Astrocyte of the spinal cord (primary cell): ENCODE results near the gene HMGN2.

Source experiments
- DNase-seq: peaks from one replicate; pipeline ENCODE4 v3.0.0; 2011; ENCODE audit warnings: low read depth, low spot score
- H3K4me3 ChIP-seq: 2 replicates; pipeline ENCODE4 v1.5.1; 2011; ENCODE audit warnings: low read depth, mild to moderate bottlenecking, low read length, moderate library complexity
- CTCF ChIP-seq: IDR thresholded peaks from 2 replicates; pipeline ENCODE4 v1.5.1; 2012; ENCODE audit warnings: low read depth, mild to moderate bottlenecking, low read length, inconsistent platforms
- in situ Hi-C: cut with HindIII; loops from 2 replicates; pipeline ENCODE4 v1.10.0; 2017; ENCODE audit warnings: low sequenced_read_pairs

Gene HMGN2

GRCh38 chr1:26440259-26440658 is 32.0 kb upstream of the HMGN2 start:
- TF ChIP-seq CTCF, result no peak
- no peak for DNase-seq
- in situ Hi-C loops, result no loop called here
- no peak overlapping the region for H3K4me3 ChIP-seq

- in situ Hi-C loops, result no loop called here
- H3K4me3 ChIP-seq, result no peak overlapping the region
- no peak for TF ChIP-seq CTCF
- DNase-seq, result no peak
Measured at GRCh38 chr1:26449868-26450267, 22.4 kb upstream of the HMGN2 start.

- H3K4me3 ChIP-seq, result no peak overlapping the region
- in situ Hi-C loops, result no loop called here
- TF ChIP-seq CTCF, result no peak
- no peak for DNase-seq
Measured at GRCh38 chr1:26450908-26451307, 21.3 kb upstream of the HMGN2 start.

GRCh38 chr1:26452459-26453183 is 19.6 kb upstream of the HMGN2 start:
- DNase-seq, result no peak
- in situ Hi-C loops, result no loop called here
- H3K4me3 ChIP-seq, result no peak overlapping the region
- TF ChIP-seq CTCF, result no peak

GRCh38 chr1:26459148-26459547 is 13.1 kb upstream of the HMGN2 start:
- no peak for TF ChIP-seq CTCF
- H3K4me3 ChIP-seq, result no peak overlapping the region
- in situ Hi-C loops, result no loop called here

GRCh38 chr1:26459573-26460031 is 12.6 kb upstream of the HMGN2 start:
- in situ Hi-C loops, result no loop called here
- DNase-seq, result no peak
- H3K4me3 ChIP-seq, result no peak overlapping the region
- TF ChIP-seq CTCF, result no peak

More at GRCh38 chr1:26459148-26459547, 13.1 kb upstream of the HMGN2 start:
- DNase-seq, result no peak
